GM18507 (cell line): ENCODE results near the gene ABR.
"Not testable (repeated sequence)": the region's sequence is repeated elsewhere in the genome, so short reads cannot be mapped to it uniquely, and the experiment has no call there.

Experiments
- DNase-seq: peaks from one replicate; pipeline ENCODE4 v3.0.0; 2011; ENCODE audit warnings: low read depth; ENCODE audit not compliant: insufficient read length; ENCODE audit errors: extremely low spot score
- FAIRE-seq: peaks from 2 replicates; lab custom pipeline; 2011; peaks lifted over from hg19 to GRCh38; lab: Jason Lieb, UNC

ABR gene

GRCh38 chr17:1078831-1079561, 100.8 kb downstream of the ABR start:
- FAIRE-seq (no peak), DNase-seq (no peak)

DNA sequence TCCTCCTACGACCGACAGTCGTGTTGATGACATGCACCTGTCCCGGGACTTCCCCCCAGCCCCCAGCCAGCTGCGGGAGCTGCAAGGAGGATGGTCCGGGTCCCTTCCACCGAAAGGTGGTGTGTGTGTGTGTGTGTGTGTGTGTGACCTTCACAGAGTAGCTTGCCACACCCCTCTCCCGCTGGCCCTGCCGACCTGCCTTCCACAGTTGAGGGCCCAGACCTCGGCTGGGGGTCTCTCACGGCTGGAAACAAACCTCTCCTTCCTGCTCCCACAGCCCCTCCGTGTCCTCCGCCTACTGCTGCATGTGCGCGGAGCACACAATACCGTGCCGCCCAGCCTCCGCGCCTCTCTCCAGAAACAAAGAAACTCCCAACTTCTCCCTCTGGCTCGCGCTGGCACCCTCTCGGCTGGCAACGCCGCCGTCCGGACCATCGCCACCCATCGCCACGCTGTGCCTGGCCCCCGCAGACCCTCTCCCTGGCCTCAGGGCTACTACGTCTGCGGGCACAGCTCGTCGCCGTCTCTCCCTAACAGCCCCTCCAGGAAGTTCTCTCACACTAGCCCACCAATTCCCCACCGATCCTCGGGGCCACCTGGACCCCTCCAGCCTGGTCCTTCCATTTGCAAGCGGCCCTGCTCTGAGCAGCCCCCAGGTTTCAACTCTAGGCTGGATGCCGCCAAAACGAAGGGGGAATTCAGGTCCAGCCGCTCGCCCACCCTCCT, 101.6 kb downstream of the ABR start:
- FAIRE-seq (no peak), DNase-seq (no peak)

- FAIRE-seq (no peak), DNase-seq (no peak)
Observed at GRCh38 chr17:1077581-1077985, 102.2 kb downstream of the ABR start.

DNA sequence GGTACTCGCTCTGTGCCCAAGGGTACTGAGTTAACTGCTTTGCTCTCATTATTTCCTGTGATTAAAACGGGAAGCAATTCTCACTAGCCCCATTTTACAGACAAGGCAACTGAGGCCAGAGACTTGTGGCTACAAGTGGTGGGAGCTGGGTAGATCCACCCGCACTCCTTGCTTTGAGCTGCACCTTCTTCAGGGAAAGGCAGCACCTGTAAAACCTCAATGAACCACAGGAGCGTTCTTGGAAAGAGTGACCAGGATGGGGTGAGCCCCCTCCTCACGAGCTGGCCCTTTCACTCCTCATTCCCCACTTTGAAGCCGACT, 102.8 kb downstream of the ABR start:
- no peak for DNase-seq
- FAIRE-seq = no peak

DNA sequence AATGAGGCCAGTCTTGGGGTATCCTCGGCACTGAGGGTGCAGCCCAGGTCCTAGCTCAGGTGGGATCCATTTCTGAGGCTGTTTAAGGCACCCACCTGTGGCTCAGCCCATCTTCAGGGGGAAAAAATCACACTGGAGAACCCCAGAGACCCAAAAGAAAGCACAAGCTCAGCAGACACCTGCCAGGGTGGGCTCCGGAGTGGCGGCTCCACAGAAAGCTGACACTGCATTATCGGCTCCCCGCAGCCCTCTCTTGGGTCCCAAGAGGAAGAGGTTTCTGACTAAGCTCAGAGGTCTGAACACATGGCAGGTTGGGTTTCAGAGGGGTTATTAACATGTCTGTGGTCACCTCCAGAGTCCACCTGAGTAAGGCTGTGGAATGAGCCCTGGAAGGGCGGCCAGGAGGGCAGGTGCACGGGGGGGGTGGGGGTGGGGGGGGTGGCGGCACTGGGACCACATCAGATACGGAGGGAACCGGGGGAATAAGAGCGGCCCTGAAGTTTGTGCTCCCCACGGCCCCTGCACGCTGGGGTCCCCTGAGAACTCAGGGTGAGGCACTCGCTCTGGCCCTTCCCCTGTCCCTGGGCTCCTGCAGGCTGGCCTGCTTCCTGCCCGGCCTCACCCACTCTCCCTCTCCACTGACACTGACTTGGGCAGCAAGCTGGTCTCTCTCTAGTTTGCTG, 103.3 kb downstream of the ABR start:
- no peak for DNase-seq
- FAIRE-seq = no peak

GRCh38 chr17:1074886-1075605, 104.7 kb downstream of the ABR start:
- DNase-seq (no peak), FAIRE-seq (no peak)

DNA sequence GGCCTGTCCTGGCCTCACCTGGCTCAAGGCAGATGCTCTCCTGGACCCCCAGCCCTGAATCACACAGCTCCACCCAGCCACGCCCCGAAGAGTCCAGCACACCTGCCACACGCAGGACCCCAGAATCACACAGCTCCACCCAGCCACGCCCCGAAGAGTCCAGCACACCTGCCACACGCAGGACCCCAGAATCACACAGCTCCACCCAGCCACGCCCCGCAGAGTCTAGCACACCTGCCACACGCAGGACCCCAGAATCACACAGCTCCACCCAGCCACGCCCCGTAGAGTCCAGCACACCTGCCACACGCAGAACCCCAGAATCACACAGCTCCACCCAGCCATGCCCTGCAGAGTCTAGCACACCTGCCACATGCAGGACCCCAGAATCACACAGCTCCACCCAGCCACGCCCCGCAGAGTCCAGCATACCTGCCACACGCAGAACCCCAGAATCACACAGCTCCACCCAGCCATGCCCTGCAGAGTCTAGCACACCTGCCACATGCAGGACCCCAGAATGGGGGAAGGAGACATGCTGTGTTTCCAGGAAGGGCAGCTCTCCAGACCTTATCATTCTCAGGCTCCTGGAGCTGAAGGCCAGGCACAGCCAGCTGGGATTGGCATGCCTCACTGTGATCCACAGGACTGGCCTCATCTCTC, 105.7 kb downstream of the ABR start:
- not testable (repeated sequence) for FAIRE-seq, DNase-seq

DNA sequence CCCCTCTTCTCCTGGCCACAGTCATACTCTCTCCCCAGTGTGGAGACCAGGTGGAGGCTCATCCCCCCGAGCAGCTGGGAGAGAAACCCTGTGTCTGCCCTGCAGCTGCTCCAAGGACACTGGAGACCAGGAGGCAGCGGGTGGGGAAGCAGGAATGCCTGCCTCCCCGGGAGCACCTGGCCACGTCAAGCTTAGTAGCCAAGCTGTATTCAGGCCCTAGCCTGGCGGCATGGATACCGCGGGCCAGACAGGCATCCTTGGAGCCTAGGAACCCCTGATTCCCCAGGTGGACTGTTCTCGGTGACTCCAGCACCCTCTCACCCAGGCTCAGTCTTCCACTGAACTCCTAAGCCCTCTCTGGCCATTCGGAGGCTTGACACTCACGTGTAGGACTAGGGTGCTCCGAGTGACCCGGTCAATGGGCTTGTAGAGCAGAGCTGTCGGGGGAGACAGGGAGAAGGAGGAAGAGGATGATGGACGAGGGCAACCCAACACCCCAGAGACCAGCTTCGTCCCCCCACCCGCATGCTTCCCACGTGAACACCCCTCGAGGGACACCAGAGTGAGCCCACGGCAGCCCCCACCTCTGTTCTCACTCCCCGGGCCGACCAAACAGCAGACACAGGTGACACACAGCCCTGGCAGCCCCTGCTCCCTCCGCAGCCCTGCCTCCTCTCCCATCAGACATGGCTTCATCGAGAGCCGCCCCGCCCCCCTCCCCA, 106.4 kb downstream of the ABR start:
- no peak for FAIRE-seq

DNA sequence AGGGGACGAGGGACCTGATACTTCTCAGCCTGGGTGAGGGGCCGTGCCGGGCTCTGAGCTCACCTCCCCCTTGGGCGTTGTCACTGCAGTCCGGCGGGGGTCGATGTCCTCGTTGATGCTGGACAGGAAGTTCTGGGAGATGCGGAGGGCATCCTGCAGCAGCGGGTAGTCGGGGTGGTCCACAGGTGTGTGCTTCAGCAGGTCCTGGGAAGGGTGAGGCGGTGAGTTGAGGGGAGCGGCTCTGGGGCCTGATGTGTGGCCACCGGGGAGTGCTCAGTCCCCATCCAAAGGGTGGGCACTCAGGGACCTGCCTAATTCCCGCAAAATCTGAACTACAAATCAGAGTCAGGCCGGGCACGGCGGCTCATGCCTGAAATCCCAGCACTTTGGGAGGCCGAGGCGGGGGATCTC, 107.2 kb downstream of the ABR start:
- DNase-seq (no peak), FAIRE-seq (no peak)

More for the DNA sequence above, 106.4 kb downstream of the ABR start:
- no peak for DNase-seq

- no peak for FAIRE-seq
- DNase-seq = no peak
Observed at GRCh38 chr17:1071103-1071825, 108.5 kb downstream of the ABR start.

DNA sequence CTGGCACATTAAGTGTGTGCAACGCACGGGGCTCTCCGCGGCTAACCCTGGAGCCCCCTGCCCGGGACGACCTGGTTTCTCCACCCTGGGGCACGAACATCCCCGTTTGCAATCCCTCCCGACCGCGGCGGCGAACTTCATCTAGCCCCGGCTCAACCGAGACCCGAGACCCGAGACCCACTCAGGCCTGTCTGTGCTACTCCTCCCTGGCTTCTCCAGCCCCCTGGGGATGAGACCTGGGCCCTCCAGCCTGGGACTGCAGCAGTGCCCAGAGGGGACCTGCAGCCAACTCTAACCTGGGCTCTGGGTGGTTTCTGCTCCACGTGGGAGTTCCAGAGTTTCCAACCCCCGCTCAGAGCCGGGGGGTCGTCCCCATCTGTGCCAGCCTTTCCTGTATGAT, 109.4 kb downstream of the ABR start:
- FAIRE-seq (no peak), DNase-seq (no peak)

DNA sequence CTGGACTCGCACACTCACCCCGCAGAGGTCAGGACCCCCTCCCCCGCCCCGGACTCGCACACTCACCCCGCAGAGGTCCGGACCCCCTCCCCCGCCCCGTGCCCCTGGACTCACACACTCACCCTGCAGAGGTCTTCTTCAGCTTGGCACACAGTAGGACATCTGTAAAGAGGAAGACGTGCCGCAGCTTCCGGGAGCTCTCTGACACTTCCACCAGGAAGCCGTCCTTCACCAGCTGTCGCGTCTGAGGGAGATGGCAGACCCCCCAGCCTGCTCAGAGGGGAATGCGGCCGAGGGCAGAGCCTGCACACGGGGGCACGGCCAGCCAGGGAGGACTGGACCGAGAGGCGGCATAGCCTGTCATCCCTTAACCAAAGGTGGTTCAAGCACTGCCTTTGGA, 109.9 kb downstream of the ABR start:
- DNase-seq (no peak), FAIRE-seq (no peak)

GRCh38 chr17:1068356-1068755, 111.4 kb downstream of the ABR start:
- FAIRE-seq (no peak), DNase-seq (no peak)

GRCh38 chr17:1067282-1067956, 112.4 kb downstream of the ABR start:
- FAIRE-seq = no peak
- no peak for DNase-seq

GRCh38 chr17:1065416-1065815, 114.4 kb downstream of the ABR start:
- not testable (repeated sequence) for DNase-seq, FAIRE-seq

DNA sequence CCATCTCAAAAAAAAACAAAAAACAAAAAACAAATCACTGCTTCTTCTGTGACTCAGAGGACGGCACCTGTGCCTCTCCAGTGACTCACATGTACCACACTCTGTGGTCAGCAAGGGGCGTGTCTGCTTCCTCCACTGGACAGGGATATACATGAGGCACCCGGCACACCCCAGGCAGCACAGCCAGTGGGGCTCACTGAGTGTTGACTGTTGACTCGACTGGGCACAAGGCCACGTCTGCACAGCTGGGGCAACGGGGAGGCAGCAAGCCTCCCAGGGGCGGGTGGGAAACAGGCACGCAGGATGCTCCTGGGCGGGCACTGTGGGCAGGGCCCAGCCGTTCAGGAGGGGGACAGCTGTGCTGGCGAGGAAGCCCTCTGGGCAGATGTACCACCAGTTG, 118.8 kb downstream of the ABR start:
- no peak for FAIRE-seq
- no peak for DNase-seq

DNA sequence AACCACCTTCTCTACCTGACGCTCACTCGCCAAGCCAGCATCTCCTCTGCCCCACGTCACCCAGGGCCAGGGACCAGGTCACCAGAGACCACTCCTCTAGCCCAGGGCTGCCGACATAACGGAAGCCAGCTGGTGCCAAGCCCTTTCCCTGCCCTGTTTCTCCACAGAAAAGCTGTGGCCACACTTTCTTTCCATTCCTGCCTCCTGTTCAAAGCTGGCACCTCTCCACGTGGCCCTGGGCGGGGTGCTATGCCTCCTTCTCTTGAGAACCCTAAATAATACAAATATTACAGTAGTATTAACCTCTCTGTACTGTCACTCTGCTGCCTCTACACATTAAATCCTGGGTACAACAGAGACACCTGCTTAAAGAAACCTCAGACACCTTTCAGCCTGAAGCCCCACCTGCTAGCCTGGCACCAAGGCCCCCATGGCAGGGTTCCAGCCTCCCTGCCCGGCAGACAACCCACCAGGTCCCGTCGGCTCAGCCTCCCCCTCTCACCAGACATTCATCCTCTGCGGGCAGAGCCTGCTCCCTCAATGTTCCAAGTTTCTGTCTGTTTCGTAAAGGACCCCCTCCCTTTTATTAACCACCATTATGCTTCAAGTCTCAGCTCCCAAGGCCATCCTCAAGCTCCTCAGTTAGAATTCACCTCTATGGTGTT, 120.5 kb downstream of the ABR start:
- DNase-seq (no peak), FAIRE-seq (no peak)
